Measurements from ENCODE around the gene MIX23. TPM values are rescaled to one million over a fixed set of nuclear protein-coding genes. Genes with fewer than 3 reads are reported as not detected.
A peak's percentile ranks its signal among the peaks of the same experiment; 100 is the strongest.
"Not testable (repeated sequence)": the region's sequence is repeated elsewhere in the genome, so short reads cannot be mapped to it uniquely, and the experiment has no call there.

The MIX23 gene
- total RNA-seq, 4 donors from 2014 or later: 11.8 to 30.6 (median 24.2) TPM

DNA sequence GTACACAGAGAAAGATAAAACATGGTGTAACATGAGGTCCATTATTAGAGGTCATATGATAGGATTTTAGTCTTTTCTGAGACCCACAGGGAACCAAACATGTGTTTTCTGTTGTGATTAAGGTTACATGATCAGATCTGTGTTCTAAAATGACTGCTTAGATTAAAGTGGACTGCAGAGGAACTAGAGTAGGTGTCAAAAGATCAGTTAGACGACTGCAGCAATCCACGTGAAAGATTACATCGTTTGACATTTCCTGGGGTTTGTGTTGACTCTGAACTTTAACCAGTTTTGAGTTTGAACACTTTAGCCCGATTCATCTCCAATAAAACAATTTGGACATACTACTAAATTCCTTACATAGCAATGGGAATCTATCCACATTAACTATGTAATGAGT, 5.1 kb downstream of the MIX23 start:
- no peaks in the 10 kb centered on the region for H3K27me3 ChIP-seq
- H3K4me1 ChIP-seq: peaks cover 0 to 17% (median 5%) of the 10 kb centered on the region in 3 donors
- H3K4me3 ChIP-seq: no peak overlapping the region
- TF ChIP-seq CTCF (IDR thresholded peaks at IDR 0.05) (no peak), POLR2A (IDR thresholded peaks at IDR 0.05) (no peak)
- DNase-seq: no peak
- H3K9me3 ChIP-seq: no peaks in the 10 kb centered on the region
- peaks cover 0 to 25% (median 0%) of the 10 kb centered on the region in 3 donors for H3K36me3 ChIP-seq
- intact Hi-C loops (cut with DNase I): no loop called here
- no peak overlapping the region for H3K27ac ChIP-seq
- WGBS, 2 donors: 78 to 82% methylated on average over 4 of the region's 4 CpGs

DNA sequence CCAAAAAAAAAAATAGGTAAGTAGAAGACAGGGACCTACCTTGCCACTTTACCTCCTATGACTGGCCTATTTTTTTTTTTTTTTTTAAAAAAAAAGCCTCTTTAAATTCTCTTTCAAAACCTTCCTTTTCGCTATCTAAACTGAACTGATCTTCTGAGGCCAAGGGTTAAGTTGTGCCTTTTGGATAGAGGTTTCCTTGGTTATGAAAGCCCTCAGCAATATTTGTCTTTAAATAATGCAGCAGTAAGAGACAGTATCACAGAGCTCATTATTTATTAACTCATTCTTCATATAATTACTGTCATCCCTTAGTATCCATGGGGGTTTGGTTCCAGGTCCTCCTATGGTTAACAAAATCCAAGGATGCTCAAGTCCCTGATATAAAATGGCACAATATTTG, 9.0 kb downstream of the MIX23 start:
- intact Hi-C loops (cut with DNase I): no loop called here
- TF ChIP-seq CTCF (IDR thresholded peaks at IDR 0.05) (no peak), POLR2A (IDR thresholded peaks at IDR 0.05) (no peak)
- Histone ChIP-seq H3K27ac (no peak overlapping the region), H3K4me1 (no peaks in the 10 kb centered on the region), H3K27me3 (no peaks in the 10 kb centered on the region), H3K4me3 (no peak overlapping the region), H3K9me3 (no peaks in the 10 kb centered on the region), H3K36me3 (peaks cover 0 to 42% (median 0%) of the 10 kb centered on the region in 3 donors)
- no peak for DNase-seq
- WGBS, 2 donors: 90 to 100% methylated on average over 1 of the region's 1 CpG

- Histone ChIP-seq H3K27me3 (no peaks in the 10 kb centered on the region), H3K36me3 (peaks cover 0 to 94% (median 4%) of the 10 kb centered on the region in 3 donors), H3K27ac (peak overlapping the region in 3 of 4 donors; percentile 74 to 85 (median 82)), H3K4me3 (no peak overlapping the region), H3K9me3 (no peaks in the 10 kb centered on the region), H3K4me1 (peaks cover 0 to 56% (median 5%) of the 10 kb centered on the region in 3 donors)
- 48 to 68% methylated on average over 4 to 5 of the region's 5 CpGs for whole genome bisulfite sequencing, 2 donors
- no peak for DNase-seq
- TF ChIP-seq POLR2A (IDR thresholded peaks at IDR 0.05): no peak
- no peak for TF ChIP-seq CTCF (IDR thresholded peaks at IDR 0.05)
- intact Hi-C loops (cut with DNase I): no loop called here
Measured at GRCh38 chr3:122366379-122366749, 16.7 kb downstream of the MIX23 start.

DNA sequence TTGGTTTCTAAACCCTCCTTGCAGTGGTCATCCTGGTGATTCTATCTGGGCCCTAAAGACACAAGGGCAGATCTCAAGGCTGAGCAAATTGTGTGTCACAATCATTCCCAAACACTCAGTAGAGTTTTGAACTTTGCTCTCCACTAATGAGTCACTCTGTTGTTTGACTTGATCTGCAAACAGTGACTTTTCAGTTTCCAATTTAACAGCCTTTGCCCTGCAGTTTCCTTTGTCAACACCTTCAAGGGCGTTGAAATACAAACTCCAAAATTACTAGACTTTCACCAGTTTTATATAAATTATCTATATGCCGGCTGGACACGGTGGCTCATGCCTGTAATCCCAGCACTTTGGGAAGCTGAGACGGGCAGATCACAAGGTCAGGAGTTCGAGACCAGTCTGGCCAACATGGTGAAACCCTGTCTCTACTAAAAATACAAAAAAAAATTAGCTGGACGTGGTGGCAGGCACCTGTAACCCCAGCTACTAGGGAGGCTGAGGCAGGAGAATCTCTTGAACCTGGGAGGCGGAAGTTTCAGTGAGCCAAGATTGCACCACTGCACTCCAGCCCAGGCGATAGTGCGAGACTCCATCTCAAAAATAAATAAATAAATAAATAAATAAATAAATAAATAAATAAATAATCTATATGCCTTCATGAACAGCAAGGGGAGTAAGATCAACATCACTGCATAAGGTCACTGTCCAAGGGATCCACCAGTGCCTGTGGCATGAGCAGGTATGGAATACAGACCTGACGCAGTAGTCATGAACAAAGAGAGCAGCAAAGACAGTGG, 17.3 kb downstream of the MIX23 start:
- Histone ChIP-seq H3K4me1 (peaks cover 0 to 59% (median 5%) of the 10 kb centered on the region in 3 donors), H3K27ac (peak overlapping the region; percentile 42 to 85 (median 78)), H3K36me3 (peaks cover 0 to 94% (median 4%) of the 10 kb centered on the region in 3 donors)
- H3K4me3 ChIP-seq; H3K9me3 ChIP-seq; H3K27me3 ChIP-seq; intact Hi-C loops (cut with DNase I); DNase-seq: not testable (repeated sequence)
- 73 to 77% methylated on average over 9 to 10 of the region's 10 CpGs for WGBS, 2 donors

GRCh38 chr3:122365073-122365472, 18.0 kb downstream of the MIX23 start:
- TF ChIP-seq POLR2A (IDR thresholded peaks at IDR 0.05) (no peak), CTCF (IDR thresholded peaks at IDR 0.05) (no peak)
- intact Hi-C loops (cut with DNase I): no loop called here
- H3K27ac ChIP-seq: peak overlapping the region; percentile 42 to 85 (median 78)
- no peaks in the 10 kb centered on the region for H3K9me3 ChIP-seq
- H3K4me1 ChIP-seq: peaks cover 0 to 59% (median 5%) of the 10 kb centered on the region in 3 donors
- H3K27me3 ChIP-seq: no peaks in the 10 kb centered on the region
- 93 to 94% methylated on average over 1 of the region's 1 CpG for WGBS, 2 donors
- peaks cover 0 to 90% (median 4%) of the 10 kb centered on the region in 3 donors for H3K36me3 ChIP-seq
- H3K4me3 ChIP-seq: no peak overlapping the region
- no peak for DNase-seq
